NCI-H226 (cell line): ENCODE results near the gene TFB1M.

Source experiments
- DNase-seq: peaks from one replicate; pipeline ENCODE4 v3.0.0-alpha.2; 2015

The TFB1M gene

DNA sequence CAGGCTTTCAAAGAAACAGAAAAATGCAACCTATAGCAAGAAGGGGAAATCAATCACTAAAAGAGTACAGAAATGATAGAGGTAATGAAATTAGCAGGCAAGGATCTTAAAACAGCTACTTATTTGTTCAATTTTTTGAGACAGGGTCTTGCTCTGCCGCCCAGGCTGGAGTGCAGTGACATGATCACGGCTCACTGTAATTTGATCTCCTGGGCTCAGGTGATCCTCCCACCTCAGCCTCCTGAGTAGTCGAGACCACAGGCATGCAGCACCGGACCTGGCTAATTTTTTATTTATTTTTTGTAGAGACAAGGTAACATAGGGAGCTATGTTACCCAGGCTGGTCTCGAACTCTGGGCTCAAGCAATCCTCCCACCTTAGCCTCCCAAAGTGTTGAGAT lies 21.6 kb downstream of the TFB1M start:
- no peak for DNase-seq

GRCh38 chr6:155291291-155291690 lies 23.0 kb downstream of the TFB1M start:
- DNase-seq: no peak

GRCh38 chr6:155290491-155290890 lies 23.8 kb downstream of the TFB1M start:
- no peak for DNase-seq

GRCh38 chr6:155287762-155288161 lies 26.5 kb downstream of the TFB1M start:
- DNase-seq: no peak

- no peak for DNase-seq
Measured at GRCh38 chr6:155284775-155285174, 29.5 kb downstream of the TFB1M start.

GRCh38 chr6:155278319-155279049 lies 35.8 kb downstream of the TFB1M start:
- DNase-seq: no peak

- DNase-seq: no peak
Measured at GRCh38 chr6:155276638-155277037, 37.6 kb downstream of the TFB1M start.

- no peak for DNase-seq
Measured at GRCh38 chr6:155275808-155276480, 38.3 kb downstream of the TFB1M start.

DNA sequence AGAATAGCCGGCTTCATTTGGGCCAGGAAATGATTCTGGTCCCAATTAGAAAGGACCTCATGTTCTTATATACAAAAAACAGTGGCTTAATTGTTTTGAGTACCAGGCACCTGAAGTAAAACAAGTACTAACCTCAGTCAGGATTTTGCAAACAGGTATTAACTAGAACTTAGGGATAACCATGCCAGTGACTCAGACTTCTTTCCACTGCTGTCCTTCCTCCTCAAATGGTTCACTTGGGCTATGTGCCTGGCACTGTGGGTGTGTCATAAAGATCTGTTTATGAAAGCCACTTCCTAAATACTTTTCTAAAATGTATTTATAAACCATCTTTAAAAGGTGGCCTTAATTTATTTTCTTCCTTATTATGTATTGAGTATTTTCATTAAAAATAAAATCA lies 39.8 kb downstream of the TFB1M start:
- DNase-seq: peak; percentile 3

DNA sequence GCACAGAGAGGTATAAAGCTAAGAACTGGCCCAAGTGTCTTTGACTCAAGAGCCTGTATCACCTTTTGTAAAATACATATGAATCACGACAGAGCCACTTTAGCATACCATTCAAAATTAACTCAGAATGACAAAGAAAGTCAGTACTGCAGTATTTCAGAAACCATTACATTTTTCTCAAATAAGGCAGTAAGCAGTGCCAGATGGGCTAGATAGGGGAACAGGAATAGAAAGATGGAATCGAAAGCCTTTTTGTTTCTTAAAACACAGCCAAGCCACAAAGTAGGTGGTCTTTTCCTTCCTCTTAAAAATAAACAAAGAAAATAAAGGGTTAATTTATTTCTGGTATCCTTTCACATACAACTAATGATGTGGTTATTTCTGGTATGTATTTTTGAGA lies 40.2 kb downstream of the TFB1M start:
- no peak for DNase-seq

DNA sequence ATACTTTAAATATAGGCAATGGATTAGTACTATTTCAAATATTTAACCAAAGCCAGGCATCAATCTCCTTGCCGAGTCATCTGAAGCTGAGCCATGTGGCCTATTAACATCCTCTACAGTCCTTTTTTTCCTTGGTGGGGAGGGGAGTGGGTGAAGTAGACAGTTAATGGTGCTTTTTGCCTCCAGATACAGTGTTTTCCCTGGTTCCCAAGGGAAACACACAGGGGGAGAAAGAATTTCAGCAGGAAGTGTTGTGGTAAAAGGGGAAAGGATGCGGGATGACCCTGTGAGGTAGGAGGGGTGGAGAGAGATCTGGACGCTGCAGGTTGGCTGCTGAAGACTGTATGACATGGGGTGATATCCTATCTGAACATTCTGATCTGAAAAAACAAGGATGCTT lies 40.9 kb downstream of the TFB1M start:
- DNase-seq: peak; percentile 61

DNA sequence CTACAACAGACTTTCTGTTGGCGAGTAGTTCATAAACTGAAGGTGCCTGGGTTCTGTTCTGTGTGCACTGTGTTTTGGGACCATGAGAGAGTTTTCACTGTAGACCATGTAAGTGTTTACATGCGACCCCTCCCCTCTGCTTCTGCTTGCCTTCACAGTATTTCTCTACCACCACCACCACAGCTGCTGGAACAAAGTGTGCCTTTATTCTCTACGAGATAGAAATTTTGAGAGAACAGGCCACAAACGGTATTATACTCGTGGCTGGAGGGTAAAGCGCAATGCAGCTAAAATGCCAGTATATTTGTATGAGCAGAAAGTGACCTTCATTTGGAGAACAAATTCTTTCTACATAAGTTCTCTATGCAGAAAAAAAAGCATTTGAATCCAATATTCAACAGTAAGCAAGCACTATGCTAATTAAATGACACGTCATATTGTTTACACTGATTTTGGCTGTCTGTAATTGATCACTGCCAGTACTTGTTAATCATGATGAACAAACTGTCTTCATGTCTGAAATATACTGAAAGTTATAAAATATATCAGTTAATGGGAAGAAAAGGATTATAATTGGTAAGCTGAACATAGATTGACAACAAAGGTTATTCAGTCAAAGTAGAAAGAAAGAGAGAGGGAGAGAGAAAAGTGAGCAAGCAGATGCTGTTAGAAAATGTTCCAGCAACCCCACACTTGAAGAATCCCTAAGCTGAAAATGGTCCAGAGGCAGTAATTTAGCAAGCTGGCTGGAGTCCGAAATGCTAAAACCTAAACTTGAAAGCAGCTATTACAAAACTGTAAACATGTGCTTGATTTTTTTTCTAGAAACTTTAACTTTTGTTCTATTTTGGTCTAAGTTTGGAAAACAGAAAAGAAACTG lies 41.7 kb downstream of the TFB1M start:
- DNase-seq: no peak

- no peak for DNase-seq
Measured at GRCh38 chr6:155271145-155271544, 43.1 kb downstream of the TFB1M start.

DNA sequence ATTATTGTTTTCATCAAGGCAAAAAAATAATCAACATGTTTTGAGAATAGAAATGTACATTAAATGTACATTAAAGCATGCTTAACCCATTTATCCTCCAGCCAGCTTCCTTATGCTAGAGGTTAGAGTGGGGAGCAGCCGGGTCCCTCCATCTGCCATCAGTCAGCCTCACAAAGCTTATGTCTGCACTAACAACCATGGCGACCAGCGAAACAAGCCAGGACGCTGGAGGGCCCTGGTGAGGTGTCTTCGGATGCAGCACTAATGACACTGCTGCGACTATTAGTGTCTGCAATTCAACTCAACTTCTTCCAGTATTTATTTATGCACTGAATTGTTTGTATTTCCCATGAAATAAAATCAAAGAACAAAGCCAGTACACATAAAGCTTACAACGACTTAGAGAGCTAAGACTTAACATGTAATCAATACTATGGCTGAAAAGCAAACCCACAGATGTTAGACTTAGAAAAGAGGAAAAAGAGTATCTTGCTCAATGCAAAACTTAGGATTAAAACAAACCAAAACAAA lies 43.7 kb downstream of the TFB1M start:
- DNase-seq: no peak

DNA sequence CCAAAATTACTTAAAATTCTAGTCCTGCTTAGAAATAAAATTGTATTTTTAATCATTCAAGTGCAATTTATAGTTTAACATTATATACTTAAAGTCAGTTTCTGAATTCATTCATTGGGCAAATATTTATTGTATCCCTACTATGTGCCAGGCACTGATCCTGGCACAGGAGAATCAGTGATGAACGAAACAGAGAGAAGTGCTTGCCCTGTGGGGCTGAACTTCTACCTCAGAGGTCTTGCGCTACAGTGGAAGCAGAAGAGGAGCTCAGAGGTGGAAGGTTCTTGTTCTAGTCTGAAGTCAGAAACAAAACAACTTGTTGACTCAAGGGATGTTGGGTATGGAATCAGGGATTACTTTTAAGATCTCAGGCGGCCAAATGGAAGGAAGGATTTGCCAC lies 44.5 kb downstream of the TFB1M start:
- no peak for DNase-seq

DNA sequence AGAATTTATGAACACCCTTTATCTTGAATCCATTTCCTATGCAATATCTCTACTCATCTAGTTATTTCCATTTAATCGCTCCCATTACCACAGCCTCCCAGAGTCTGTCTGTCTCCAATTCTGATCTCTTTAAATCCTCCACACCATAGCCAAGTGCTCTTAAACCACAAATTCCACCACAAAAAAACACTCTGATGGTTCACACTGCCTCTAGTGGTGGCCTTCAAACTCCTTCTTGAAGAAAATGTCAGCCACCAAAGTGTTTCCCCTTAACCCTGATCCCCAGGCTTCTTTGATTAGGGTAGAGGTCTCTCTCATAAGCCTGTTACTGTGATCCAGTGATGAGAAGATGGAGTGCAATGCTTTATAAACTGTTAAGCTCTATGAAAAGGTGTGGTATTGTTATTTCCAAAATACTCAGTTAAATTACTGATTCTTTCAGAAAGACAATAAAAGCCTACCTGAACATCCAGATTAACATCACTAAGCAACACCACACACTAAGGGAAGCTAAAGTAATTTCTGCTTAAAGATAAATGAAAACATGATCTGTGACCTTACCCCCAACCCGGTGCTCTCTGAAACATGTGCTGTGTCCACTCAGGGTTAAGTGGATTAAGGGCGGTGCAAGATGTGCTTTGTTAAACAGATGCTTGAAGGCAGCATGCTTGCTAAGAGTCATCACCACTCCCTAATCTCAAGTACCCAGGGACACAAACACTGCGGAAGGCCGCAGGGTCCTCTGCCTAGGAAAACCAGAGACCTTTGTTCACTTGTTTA lies 46.0 kb downstream of the TFB1M start:
- DNase-seq: peak; percentile 5

GRCh38 chr6:155267411-155267810 lies 46.9 kb downstream of the TFB1M start:
- no peak for DNase-seq

DNA sequence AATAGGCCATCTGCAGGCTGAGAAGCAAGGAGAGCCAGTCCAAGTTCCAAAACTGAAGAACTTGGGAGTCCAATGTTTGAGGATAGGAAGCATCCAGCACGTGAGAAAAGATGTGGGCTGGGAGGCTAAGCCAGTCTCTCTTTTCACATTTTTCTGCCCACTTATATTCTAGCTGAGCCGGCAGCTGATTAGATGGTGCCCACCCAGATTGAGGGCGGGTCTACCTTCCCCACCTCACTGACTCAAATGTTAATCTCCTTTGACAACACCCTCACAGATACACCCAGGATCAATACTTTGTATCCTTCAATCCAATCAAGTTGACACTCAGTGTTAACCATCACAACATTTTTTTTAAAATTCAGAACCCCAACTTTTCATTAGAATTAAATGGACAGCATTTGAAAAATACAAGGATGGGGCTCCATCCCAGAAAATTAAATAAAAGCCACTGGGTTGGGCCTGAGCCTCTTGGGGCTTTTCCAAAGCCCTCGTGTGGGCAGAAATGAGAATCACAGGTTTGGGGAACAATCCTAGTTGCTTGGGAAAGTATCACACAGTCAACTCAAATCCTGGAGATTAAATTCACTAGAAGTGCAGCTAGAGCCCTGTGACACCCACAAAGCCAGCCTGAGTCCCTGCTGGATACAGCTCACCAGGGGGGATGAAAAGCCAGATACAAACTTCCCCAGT lies 48.3 kb downstream of the TFB1M start:
- no peak for DNase-seq

DNA sequence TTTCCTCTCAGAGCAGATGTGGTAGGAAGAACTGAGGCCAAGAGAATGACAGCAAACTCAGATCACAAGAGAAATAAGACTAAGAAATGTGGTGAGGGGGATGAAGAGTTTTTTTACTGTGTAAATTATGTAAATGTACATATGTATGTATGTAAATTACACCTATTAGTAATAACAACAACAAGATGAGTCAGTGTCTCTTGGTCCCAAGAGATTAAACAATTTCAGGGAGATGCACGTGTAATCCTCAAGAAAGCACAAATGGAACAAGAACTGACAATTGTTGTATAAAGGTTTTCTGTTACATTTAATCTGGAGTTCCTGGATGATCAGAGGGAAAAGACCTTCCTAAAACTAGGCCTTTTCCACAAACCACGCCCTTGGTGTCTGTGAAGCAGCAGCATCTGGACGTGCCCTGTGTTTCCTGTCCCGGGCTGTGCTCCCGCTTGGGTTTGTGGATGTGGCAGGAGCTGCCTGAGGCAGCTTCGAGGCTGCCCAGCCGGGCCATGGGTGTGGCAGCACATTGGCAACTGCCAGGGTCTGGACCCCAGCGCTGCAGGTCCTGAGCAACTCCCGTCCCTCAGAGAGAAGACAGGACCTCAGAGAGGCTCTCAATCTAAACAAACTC lies 49.5 kb downstream of the TFB1M start:
- no peak for DNase-seq

DNA sequence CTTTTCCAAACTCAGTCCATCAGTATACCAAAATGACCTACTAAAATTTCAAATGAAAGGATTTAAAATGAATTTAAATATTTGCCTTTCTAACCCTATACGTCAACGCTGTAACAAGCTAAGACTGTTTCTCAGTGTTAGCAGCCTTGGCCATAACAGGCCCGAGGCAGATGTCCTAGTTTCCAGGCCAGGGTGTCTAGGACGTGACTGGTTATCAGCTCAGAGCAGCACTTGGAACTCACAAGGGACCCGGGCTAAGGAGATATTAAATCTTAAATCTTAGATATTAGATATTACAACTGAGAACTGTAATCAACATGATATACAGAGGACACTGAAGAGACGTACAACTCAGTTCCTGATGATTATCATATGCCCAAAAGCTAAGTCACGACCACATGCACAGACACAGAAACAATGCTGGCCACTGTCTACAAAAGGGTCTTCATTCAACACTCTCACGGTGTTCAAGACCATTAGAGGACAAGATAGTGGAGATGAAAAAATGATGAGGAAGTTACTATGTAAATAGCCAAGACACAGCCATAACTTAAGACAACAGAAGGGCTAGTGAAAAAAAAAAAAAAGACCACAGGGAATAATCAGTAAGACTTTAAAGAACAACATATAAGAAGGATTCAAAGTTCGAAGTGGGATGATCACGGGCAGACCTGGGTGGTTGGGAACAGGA lies 50.8 kb downstream of the TFB1M start, which contains the start of gene CLDN20:
TSS of gene CLDN20 (plus strand) at position 641 of the 691 bp plus-strand sequence. CDS start 11,707 bp downstream, outside the sequence.
- DNase-seq: no peak

DNA sequence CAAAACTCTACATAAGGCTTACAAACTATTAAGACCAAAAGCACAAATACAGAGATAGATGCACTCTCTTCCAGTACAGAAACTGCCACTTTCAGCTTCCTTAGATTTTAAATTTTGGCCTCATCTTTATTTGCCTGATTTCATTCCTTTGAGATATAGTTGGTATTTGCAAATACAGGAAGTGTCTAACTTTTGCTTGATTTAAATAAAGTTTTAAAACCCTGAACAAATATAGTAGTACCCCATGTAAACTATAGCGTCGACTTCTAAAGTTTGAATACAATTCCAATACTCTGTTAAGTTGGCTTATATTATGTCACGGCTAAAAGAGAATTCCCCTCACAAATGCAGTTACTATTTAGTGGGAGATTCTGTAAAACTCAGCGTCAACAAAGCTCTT lies 51.6 kb downstream of the TFB1M start:
- DNase-seq: no peak
